Hepatic stellate cell (primary cell): ENCODE data around the gene BRMS1.
A peak's percentile ranks its signal among the peaks of the same experiment; 100 is the strongest.
"Not testable (repeated sequence)": the region's sequence is repeated elsewhere in the genome, so short reads cannot be mapped to it uniquely, and the experiment has no call there.

ENCODE experiments used
- DNase-seq: peaks from one replicate; pipeline ENCODE4 v3.0.0; 2011; ENCODE audit warnings: low spot score

Gene BRMS1, protein sequence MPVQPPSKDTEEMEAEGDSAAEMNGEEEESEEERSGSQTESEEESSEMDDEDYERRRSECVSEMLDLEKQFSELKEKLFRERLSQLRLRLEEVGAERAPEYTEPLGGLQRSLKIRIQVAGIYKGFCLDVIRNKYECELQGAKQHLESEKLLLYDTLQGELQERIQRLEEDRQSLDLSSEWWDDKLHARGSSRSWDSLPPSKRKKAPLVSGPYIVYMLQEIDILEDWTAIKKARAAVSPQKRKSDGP

DNA sequence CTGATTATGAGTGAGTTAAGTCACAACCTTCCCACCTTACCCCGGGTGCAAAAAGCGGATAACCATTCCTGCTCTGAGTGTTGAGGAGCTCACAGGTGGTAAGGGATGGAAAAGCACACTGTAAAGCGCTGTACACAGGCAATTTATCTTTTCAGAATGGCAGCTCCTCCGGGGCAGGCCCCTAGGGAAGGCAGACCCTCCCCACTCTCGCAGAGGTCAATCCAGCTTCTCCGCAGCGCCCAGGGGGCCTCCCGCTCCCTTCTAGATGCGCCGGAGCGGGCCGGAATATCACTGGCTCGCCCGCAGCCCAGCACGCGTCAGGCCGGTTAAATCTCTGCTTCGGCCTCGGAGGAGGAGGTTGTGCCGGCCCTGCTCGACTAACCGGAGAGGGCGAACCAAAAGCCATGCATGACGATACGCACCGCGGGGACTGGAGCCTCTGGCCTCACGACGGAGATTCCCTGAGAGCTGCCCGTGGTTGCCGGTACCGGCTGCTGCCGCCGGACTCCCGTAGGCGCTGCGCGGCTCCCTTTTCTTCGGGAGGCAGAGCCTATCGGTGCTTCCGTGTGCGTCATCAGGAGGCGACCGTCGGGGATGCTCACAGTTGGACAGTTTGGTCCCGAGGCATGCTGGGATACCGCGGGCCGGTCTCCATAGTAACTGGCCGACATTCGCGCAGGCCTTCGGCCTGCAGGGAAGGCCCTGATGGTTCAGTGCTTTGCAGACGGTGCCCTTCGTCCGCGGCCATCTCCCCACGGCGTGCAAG, at the start of gene BRMS1:
TSS of gene BRMS1 (minus strand) at position 555 of the 766 bp plus-strand sequence. CDS start 2,870 bp downstream, outside the sequence.
- peak; percentile 96 for DNase-seq

DNA sequence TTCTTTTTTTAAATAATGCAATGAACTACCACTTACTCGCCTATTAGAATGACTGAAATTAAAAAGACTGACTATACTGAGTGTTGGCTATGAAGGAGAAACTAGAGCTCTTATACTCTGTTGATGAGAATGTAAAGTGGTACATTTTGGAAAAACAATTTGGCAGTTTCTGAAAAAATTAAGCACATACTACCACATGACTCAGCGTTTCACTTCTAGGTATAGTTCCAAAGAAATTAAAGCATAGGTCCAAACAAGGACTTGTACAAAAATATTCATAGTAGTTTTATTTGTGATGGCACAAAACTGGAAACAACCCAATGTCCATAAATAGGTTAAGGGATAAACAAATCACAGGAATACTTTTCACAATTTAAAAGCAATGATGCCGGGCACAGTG, 49.0 kb upstream of the BRMS1 start:
- no peak for DNase-seq

DNA sequence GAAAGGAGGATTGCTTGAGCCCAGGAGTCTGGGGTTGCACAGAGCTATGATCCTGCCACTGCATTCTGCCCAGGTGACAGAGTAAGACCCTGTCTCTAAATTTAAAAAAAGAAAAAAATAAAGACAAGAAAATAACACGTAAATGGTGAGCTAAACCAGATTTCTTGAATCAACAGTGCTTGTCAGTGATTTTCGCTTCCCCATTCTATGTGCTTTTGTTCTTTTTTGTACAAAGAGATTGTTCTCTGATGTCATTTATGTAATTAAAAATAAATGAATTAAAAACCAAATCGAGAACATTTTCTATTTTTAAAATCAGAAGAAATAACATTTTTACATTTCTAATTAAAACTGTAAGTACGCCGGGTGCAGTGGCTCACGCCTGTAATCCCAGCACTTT, 46.4 kb upstream of the BRMS1 start:
- DNase-seq = no peak

DNA sequence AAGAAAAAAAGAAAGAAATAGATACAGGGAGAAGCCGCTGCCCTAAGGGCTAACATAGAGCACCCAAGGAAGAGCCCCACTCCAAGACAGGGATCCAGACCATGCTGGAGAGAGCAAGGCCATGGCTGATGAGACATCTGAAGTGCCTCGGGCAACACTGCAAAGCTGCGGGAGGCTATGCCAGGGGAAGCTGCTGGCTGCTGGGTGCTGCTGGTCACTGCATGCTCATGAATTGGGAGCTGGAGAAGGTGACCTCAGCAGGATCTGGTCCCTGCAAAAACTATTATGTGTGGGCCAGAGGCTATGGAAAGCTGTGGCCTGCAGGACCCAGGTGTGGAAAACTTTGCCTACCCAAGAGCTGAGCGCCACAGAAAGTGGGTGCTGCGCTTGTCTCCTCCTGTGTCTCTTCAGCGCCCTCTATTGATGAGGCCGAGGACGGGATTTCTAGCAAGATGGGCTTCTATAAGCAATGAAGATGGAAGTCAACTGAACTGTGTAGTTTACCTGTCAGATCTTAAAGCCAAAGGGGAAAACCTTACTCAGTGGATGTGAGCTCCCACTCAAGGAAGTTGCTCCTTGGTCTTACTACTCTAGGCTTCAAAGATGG, 44.0 kb upstream of the BRMS1 start:
- DNase-seq = peak; percentile 50

DNA sequence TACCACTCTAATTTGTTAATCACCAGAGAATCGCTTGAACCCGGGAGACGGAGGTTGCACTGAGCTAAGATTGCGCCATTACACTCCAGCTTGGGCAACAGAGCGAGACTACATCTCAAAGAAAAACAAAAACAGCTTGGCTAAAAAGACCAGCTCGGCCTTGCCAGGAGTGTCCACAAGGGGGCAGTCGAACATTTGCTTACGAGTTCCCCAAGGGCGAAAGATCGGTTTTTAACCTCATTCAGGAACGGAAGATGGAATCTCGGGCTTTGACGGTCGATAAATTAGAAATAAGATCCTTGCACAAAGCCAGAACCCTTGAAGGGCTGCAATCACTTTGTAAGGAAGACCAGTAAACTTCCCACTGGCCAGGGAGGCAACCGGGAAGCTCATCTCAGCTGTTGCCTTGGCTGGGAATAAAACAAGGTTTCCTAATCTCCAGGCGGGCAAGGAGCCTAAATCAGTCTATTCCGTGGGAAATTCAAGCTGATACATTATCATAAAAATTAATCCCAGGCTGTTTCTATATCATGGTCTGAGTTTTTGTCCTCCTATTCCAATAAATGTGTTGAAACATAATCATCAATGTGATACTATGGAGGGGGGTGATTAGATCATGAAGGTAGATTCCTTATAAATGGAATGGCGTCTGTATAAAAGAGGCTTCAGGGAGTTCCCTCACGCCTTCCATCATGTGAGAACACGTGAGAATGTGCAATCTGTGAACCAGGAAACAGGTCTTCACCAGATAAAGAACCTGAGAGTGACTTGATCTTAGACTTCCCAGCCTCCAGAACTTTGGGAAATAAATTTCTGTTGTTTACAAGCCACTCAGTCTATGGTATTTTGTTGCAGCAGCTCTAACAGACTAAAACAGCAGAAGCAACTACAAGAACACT, 41.5 kb upstream of the BRMS1 start:
- peak; percentile 64 for DNase-seq

DNA sequence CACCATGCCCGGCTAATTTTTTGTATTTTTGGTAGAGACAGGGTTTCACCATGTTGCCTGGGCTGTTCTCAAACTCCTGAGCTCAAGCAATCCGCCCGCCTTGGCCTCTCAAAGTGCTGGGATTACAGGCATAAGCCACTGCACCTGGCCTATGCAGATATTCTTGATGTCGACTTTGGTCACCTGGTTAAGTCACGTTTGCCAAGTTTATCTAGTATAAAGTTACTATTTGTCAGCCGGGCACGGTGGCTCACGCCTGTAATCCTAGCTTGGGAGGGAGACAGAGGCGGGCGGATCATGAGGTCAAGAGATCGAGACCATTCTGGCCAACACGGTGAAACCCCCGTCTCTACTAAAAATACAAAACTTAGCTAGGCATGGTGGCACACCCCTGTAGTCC, 39.4 kb upstream of the BRMS1 start:
- not testable (repeated sequence) for DNase-seq

DNA sequence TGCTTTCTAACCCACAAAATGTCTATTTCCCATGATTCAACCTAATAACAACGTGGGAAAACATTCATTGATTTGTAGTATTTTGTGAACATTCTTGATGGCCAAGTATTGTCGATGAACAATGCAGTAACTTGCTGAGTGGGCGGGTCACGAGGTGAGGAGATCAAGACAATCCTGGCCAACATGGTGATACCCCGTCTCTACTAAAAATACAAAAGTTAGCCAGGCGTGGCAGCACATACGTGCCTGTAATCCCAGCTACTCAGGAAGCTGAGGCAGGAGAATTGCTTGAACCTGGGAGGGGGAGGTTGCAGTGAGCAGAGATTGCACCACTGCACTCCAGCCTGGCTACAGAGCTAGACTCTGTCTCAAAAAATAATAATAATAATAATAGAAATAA, 35.4 kb upstream of the BRMS1 start:
- not testable (repeated sequence) for DNase-seq

DNA sequence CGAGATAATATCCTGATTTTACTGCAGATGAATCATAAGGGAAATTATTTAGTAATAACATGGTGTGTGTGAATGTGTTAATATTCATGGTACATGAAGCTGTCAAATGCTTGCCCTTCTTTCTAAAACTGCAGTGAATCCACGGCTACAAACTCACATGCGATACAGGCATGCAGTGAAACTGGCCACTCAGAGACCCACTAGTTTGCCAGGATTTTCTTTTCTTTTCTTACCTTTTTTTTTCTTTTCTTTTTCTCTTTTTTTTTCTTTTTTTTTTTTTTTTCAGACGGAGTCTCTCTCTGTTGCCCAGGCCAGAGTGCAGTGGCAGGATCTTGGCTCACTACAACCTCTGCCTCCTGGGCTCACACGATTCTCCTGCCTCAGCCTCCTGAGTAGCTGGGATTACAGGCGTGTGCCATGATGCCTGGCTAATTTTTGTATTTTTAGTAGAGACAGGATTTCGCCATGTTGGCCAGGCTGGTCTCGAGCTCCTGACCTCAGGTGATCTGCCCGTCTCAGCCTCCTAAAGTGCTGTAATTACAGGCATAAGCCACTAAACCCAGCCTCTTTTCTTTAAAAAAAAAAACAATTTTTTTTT, 28.9 kb upstream of the BRMS1 start:
- not testable (repeated sequence) for DNase-seq

DNA sequence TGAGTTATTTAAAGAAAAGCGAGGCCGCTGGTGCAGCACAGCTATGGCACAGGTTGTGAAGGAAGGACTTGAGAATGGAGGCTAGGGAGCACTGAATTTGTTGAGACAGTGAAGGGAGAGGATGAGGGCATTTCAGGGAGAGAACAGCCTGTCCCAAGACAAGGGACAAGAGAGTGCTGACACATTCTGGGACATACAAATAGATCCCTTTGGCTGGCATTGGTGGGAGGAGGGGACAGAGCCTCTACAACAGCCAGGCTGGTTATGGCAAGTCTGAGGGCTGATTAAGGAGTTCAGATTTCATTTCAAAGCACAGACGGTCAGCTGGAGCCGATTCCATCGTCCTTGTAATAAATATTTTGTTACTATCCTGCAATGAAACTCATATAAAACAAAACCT, 28.4 kb upstream of the BRMS1 start:
- DNase-seq = no peak

DNA sequence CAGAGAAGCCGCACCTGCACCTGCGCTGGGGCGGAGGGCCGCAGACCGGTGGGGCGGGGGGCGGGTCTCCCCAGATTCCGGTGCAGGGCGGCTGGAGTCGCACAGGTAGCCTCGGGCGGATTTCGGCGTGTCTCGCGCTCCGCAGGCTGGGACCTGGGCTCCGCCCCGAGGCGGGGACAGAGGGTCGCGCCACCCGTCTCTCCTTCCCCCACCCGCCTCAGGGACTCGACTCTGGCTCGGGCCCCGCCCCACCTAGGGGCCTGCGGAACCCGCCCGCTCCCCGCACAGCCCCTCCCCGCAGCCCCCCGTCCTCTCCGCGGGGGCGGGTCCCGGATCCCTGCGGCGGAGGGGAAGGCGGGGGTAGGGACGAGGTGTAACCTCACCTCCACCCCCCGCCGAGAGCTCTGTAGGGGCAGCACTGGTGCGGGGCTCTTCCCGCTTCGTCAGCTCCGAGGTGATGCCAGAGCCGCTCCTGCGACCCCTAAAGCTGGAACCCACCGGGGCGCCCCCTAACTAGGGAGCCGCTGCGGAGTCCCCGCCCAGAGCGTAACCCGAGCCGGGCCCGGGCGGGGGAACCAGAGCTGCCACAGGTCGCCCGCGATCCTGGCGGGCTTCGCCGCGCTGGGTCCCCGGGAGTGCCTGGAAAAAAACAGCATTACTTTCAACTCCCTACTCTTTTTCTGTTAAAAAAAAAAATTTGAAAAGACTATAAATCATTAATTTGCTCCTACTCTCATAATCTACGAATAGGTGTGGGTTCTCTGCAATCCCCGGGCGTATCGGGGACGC, 26.9 kb upstream of the BRMS1 start, which contains the start of gene SLC29A2:
TSS of gene SLC29A2 (minus strand) at position 134 of the 789 bp plus-strand sequence. CDS start 169 bp downstream, outside the sequence.
- no peak for DNase-seq

DNA sequence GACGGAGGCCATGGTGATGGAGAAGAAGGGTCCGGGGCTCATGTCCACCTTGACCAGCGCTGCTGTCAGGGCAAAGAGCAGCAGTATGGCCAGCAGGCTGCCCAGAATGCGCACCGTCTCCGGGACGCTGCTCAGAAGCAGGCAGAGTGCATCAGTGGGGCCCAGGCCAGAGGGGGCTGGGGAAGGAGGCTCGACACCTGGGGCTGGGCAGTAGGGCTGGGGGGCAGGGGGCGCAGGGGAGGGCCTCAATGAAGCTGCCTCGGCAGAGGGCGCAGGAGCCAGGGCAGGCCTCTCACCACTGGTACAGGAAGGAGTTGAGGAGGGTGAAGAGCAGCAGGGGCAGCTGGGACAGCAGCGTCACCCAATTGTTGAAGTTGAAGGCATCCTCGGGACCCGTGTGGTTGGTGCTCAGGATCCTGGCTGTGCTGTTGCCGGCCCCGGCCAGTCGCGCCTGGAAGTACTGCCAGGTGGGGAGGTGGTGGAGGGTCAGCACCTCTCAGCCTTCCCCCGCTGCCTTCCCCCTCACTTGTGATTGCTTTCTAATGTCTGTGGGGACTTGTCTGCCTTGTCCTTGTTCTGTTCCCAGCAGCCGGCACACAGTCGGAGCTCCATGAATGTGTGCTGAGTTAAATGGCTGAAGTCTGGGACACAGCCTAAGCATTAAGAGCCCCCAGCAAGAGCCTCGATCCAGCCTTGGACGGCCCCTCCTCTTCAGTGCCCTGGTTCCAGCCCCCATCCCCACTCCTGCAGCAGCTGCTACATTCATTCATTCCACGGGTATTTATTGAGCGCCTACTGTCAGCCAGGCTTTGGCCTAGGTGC, 24.4 kb upstream of the BRMS1 start:
- DNase-seq = no peak

DNA sequence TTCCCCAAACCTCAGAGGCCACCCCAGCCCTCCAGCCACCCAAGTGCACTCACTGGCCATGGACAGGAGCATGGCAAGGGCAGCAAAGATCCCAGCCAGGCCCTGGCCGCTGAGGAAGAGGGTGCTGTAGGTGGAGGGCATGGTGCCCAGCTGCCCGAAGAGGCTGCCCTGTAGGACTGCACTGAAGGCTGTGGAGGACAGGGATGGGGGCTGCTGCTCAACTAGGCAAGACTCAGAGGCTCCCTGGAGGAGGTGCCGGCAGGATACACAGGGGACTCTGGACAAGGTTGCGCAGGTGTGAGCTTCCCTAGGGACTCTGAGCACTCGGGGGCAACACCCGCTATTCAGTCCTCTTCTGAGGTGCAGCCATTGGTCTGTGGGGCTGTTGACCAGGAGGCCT, 23.6 kb upstream of the BRMS1 start:
- DNase-seq = no peak

DNA sequence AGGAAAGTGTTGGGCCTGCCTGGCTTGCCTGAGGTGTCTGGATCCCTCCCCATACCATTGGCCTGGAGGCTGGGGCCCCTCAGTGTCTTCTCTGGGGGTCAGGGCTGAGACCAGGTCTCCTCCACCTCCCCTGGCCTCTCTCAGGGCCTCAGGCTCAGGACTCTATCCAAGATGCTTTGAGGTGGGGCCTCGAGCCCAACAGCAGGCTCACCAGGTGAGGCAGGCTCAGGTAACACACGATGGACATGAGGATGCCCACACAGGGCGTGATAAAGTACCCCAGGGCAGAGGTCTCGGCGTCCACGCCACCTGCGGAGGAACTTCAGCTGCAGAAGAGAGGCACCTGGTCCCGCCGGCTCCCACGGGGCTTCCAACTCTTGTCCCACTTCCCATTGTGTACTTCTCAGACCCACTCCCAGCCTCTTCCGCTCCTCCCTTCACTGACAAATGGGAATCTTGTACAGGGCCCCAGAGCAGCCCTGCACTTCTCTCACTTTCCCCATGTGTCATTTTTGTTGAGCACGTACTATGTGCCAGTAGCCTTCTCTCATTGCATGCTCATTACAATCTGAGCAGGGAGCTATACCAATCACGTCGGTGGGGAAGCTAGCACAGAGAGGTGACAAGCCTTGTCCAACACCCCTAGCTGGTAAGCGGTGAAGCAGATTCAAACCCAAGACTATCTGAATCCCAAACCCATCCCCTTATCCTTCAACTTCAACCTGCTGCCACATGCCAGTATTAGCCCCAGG, 22.8 kb upstream of the BRMS1 start:
- no peak for DNase-seq

DNA sequence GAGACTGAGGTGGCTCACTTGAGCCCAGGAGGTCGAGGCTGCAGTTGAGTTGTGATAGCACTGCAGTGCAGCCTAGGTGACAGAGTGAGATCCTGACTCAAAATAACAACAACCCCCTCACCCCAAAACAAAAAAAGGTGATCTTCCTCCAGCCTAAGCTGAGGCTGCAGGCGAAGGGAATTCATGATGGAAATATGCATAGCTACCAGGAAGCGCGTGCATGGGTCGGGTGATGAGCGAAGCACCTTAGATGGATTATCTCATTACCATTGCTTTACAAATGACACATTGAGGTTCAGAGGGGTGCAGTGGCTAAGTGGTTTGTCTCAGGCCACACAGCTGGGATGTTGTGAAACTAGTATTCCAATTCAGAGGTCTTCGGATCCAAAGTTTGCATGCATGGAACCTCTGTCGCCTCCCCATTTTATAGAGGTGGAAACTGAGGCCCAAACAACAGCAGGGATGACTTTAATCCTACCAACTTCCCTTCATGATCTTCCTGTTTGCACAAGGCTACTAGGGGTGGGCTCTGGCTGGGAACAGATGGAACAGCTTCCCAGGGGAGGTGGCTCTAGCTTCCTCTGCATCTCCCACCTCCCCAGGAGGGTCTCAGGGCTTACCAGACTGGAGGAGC, 22.1 kb upstream of the BRMS1 start:
- no peak for DNase-seq

DNA sequence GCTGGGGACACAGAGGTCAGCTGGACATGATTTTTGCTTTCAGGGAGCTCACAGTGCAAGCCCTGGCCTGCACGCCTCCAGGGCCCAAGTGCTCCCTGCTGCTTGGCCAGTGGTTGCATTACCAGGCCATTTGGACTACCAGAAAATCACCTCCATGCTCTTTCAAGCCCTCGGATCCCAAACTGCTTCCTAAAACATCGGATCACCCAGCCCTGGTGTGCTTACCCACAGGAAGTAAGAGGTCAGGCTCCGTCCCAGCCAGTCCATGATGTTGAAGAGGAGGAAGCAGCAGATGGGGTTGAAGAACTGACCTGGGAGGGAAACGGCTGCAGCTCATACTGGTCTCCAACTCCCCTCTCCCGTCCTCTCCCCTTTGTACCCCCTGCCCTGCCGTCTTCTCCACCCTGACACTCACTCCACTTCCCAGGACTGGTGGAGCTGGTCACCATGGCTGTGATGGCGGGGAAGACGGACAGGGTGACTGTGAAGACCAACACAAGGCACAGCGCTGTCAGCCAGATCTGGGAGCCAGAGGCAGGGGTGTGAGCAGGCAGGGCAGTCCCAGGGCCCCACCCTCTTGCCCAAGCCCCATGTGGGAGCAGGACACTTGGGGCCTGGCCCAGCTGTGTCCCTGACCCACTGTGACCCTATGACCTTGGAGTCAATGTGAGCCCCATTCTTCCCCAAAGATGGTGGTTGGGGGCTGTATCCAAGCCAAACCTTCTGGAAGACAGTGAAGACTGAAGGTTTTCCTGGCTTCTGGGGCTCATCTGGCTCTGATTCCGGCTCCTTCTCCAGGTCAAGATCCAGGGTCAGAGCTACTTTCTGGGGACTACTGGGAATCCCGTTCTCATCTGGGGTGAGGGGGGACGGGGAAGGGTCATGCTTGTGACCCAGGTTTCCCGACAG, 21.1 kb upstream of the BRMS1 start:
- no peak for DNase-seq

DNA sequence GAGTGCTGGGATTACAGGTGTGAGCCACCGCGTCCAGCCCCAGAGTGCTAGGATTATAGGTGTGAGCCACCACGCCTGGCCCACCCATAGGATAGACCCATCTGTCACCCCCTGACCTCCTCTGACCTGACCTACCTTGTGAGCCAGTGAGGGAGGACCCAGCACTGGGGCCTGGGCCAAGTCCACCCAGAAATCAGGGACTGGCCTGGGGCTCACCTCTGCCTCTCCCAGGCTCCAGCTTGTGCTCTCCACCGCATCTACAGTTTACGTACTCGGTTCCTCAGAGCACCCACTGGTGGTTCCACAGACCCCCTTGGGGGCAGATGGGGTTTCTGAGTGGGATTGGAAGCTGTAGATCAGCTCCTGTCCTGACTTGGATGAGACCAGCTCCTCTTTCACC, 20.3 kb upstream of the BRMS1 start:
- no peak for DNase-seq

DNA sequence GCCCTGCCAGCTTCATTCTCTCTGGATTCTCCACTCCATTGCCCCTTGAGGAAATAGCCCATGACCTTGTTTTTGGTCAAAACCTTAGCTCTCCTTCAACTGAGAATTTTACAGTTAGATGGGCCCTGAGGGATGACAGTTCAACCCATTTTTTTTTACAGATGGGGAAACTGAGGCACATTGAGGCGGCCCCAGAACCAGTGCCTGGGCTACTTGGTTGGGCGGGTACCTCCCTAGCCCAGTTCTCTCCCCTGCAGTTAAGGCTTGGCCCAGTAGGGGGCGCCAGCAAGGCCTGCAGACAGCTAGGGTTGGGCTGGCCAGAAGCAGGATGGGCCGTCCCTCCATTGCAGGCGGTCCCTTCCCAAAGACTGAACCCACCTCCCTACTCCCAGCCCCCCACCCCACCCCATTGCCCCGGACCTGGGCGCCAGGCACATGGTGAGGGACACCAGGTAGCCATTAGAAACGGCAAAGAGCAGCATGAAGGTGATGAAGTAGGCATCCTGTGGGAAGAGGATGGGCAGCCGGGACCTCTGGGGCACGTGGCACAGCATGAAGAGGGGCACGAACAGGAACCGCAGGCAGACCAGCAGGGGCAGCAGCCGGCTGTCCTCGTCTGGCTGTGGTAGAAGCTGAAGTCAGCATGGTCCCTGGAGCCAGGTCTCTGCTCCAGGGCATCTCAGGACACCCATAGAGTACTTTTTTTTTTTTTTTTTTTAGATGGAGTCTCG, 19.1 kb upstream of the BRMS1 start:
- DNase-seq = no peak
